Skeletal muscle tissue (tissue), 4 donors: ENCODE data around the gene C6orf163. TPM values are rescaled to one million over a fixed set of nuclear protein-coding genes. Genes with fewer than 3 reads are reported as not detected.

Experiments
- H3K27ac ChIP-seq: one replicate; pipeline ENCODE4 v1.7.0; 2013; ENCODE audit warnings: mild to moderate bottlenecking, low read depth, low read length, inconsistent platforms
- H3K27me3 ChIP-seq, 3 donors: one replicate each; pipeline ENCODE4 v1.7.0; 2013; ENCODE audit warnings: low read length in 3 of 3; ENCODE audit not compliant: control insufficient read depth in 3 of 3, insufficient read depth in 3 of 3
- H3K36me3 ChIP-seq, 3 donors: one replicate each; pipeline ENCODE4 v1.7.0; 2013; ENCODE audit warnings: low read length in 3 of 3; ENCODE audit not compliant: control insufficient read depth in 3 of 3, insufficient read depth in 3 of 3
- H3K4me1 ChIP-seq, 3 donors: one replicate each; pipeline ENCODE4 v1.7.0; 2013; ENCODE audit warnings: low read length in 3 of 3, mild to moderate bottlenecking in 3 of 3; ENCODE audit not compliant: control insufficient read depth in 3 of 3, insufficient read depth in 3 of 3
- H3K4me3 ChIP-seq, 3 donors: one replicate each; pipeline ENCODE4 v1.7.0; 2013; ENCODE audit warnings: low read length in 3 of 3
- H3K9ac ChIP-seq, 3 donors: one replicate each; pipeline ENCODE4 v1.7.0; 2013; ENCODE audit warnings: low read length in 3 of 3, mild to moderate bottlenecking in 3 of 3, moderate library complexity in 2 of 3, low read depth in 1 of 3
- H3K9me3 ChIP-seq, 3 donors: one replicate each; pipeline ENCODE4 v1.7.0; 2013; ENCODE audit warnings: low read length in 3 of 3; ENCODE audit not compliant: control insufficient read depth in 3 of 3
- total RNA-seq: library from RNA; depleted of rRNA; stranded (reverse); fragments of >200 nt; gene quantifications from one replicate; pipeline ENCODE4 v1.2.3, GENCODE V29; 2014
- donor health status: Osteomylitis.

Gene C6orf163
- total RNA-seq, 1 donor from 2014 or later = 4.2 TPM

DNA sequence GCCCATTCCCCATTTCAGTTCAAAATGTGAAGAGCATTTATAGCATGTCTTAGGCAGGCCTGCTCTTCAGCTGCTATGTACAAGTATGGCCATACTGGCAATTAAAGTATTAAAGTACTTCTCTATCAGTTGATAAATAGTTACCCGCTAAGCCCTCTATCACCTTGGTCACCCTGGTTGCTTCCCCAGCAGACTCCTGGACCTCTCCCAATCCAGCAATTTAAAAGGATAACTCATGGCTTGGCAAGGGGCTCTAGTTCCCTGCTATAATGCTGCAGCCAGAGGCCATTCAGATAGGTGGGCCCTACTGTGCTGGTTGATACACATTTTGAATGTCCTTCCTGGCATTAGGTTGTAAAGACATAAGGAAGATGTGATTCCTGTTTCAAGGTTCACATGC lies 7.0 kb downstream of the C6orf163 start:
- Histone ChIP-seq H3K4me1 (no peaks in the 10 kb centered on the region), H3K36me3 (no peaks in the 10 kb centered on the region), H3K27ac (no peak overlapping the region), H3K4me3 (no peak overlapping the region), H3K9ac (no peak overlapping the region), H3K27me3 (no peaks in the 10 kb centered on the region), H3K9me3 (no peaks in the 10 kb centered on the region)

DNA sequence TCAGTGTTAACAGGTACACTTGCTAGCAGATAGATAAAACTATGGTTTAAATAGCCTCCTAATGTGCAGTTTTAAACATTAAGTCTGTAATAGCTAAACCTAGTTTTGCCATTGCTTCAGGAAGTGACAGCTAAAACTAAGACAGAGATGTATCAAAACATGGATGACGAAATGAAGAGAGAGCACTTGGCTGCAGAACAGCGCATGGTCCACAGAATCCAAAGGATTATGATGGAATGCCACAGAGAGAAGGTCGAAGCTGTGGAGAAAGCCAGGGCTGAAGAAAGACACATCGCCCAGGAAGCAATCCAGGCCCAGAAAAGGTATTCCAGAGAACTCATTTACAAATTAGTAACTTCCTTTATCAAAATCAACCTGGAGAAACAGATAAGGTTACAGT lies 11.6 kb downstream of the C6orf163 start:
- H3K27me3 ChIP-seq = no peaks in the 10 kb centered on the region
- H3K4me1 ChIP-seq = no peaks in the 10 kb centered on the region
- no peak overlapping the region for H3K9ac ChIP-seq
- no peaks in the 10 kb centered on the region for H3K9me3 ChIP-seq
- H3K36me3 ChIP-seq = no peaks in the 10 kb centered on the region
- no peak overlapping the region for H3K4me3 ChIP-seq
- H3K27ac ChIP-seq = no peak overlapping the region

DNA sequence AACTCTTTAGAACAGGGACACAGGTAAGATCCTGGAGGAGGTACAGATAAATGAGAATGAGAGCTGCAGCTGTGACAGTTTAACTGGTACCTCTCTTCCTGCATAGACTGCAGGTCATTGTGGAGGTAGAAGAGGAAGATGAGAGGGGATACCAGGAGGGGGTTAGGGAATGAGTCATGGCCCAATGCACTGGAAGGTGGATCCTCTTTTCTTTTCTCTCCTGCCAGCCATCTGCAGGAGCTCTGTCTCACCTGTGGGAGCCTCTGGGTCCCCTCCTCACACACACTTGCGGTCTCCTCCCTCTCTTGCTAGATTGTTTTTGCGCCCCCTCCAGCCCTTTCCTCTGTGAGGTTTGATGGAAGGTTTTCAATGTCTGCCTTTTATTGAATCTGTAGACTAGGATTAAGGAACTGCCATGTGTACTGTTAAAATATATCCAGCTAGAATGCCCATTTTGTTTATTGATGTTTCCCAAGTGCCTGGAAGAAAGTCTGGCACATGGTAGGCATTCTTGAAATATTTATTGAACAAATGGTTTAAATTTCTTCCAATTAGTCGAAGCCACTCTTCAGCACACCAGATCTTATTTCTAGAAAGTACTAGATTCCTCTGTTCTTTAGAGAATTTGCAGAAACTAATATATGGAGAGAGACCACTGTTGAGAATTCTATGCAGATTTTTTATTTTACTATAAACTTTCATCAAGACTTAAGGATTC lies 13.0 kb downstream of the C6orf163 start:
- no peak overlapping the region for H3K4me3 ChIP-seq
- H3K4me1 ChIP-seq = no peaks in the 10 kb centered on the region
- no peak overlapping the region for H3K27ac ChIP-seq
- no peaks in the 10 kb centered on the region for H3K9me3 ChIP-seq
- H3K27me3 ChIP-seq = no peaks in the 10 kb centered on the region
- no peak overlapping the region for H3K9ac ChIP-seq
- H3K36me3 ChIP-seq = no peaks in the 10 kb centered on the region

DNA sequence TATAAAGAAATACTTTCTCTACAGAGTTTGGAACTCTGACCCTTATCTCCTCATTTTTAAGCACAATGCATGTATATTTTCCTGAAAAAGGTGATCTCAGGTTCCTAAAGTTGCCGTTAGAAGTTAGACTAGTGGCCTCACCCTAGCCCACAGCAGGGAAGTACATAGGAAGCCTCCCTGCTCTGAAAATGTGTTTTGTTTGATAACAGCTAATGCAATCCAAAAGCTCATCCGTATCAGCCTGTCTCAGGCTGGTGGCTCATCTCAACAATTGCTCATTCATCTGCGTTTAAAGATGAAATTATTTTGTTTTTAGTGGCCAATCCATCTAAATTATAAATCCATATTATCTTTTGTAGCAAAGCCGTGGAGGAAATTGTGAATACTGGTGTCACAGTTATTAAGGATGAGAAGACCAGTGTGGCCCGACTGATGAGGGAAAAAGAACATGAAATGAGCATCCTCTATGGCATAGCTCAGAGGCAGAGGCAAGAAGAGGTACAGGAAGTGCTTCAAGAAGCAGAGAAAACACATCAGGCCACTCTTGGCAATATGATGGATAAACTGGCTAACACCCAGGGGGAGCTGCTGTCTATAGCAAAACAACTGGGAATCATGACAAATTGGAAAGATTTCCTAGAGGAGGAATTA lies 20.1 kb downstream of the C6orf163 start:
- Histone ChIP-seq H3K4me3 (no peak overlapping the region), H3K27me3 (no peaks in the 10 kb centered on the region), H3K36me3 (no peaks in the 10 kb centered on the region), H3K9me3 (no peaks in the 10 kb centered on the region), H3K9ac (no peak overlapping the region), H3K27ac (no peak overlapping the region), H3K4me1 (no peaks in the 10 kb centered on the region)

DNA sequence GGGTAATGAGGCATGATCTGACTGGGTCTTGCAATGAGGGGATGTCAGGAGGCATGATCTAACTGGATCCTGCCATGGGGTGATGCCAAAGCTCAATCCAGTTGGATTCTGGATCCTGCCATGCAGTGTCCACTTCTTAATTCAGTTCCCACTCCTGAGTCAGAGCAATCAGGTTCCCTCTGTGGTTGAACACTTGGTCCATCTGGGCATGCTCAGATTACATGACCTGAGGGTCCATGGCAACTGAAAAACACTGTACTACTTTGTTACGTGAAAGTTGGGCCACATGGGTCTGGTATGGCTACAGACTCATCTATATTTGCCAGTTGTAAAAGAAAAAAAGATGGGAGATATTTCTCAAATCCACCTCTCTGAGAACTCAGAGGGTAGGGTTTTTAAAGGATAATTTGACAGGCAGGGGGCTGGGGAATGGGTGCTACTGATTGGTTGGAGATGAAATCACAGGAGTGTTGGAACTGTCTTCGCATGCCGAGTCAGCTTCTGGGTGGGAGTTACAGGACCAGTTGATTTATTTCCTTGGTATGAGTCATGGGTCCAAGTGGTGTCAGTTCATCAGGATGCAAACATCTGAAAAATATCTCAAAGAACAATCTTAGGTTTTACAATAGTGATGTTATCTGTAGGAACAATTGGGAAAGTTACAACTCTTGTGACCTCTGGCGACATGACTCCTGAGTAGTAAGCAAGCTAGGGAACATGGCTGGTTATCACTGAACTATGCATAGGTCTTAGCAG lies 21.6 kb downstream of the C6orf163 start:
- Histone ChIP-seq H3K4me1 (no peaks in the 10 kb centered on the region), H3K27me3 (no peaks in the 10 kb centered on the region), H3K27ac (no peak overlapping the region), H3K9me3 (no peaks in the 10 kb centered on the region), H3K4me3 (no peak overlapping the region), H3K36me3 (no peaks in the 10 kb centered on the region), H3K9ac (no peak overlapping the region)

DNA sequence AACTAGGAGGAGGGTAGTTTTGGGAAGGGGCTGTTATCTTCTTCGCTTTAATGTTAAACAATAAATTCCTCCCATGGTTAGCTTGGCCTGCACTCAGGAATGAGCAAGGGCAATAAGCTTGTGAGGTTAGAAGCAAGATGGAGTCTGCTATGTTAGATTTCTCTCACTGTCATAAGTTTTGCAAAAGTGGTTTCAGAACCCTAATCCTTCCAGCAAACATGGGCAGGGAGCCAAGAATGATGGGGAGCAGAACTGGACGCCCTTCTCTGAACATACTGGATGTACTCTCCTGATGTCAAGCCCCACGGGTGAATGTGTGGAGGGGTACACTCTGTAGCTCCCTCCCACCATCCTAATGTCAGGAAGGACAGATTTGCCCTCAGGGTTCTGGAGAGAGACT lies 22.3 kb downstream of the C6orf163 start:
- no peak overlapping the region for H3K4me3 ChIP-seq
- H3K27ac ChIP-seq = no peak overlapping the region
- H3K9me3 ChIP-seq = no peaks in the 10 kb centered on the region
- no peaks in the 10 kb centered on the region for H3K27me3 ChIP-seq
- no peaks in the 10 kb centered on the region for H3K36me3 ChIP-seq
- no peaks in the 10 kb centered on the region for H3K4me1 ChIP-seq
- H3K9ac ChIP-seq = no peak overlapping the region

DNA sequence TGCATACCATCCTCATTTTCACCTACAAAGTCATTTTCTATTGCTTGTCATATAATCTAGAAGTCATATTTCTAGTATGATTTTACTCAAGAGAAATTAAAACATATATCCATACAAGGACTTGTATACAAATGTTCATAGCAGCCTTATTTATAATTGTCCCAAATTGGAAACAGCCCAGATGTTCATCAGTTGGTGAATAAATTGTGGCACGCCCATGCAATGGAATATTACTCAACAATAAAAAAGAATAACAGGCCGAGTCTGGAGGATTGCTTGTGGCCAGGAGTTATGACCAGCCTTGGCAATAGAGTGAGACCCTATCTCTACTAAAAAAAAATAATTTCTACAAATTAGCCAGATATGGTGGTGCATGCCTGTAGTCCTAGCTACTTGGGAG lies 28.8 kb downstream of the C6orf163 start:
- Histone ChIP-seq H3K9me3 (no peaks in the 10 kb centered on the region), H3K4me1 (no peaks in the 10 kb centered on the region), H3K27me3 (no peaks in the 10 kb centered on the region), H3K36me3 (no peaks in the 10 kb centered on the region), H3K27ac (no peak overlapping the region), H3K4me3 (no peak overlapping the region), H3K9ac (no peak overlapping the region)

DNA sequence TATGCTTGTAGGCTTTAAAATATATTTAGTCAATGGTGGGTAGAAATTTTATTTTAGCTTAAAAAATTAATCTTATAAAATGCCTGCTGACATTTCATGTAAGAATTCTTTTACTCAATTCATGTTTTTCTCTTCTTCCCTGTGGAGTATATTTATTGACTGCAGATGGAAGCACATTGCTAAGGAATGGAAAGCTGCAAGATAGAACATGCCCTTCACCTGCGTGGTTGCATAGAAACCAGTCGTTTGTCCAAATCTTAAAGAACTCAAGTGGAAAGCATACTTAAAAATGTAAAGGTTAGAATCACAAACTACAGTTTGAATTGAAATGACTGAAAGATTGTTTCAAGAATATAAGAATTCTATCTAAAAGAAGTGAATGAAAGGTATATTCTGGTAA lies 30.7 kb downstream of the C6orf163 start:
- H3K36me3 ChIP-seq = no peaks in the 10 kb centered on the region
- H3K27me3 ChIP-seq = no peaks in the 10 kb centered on the region

DNA sequence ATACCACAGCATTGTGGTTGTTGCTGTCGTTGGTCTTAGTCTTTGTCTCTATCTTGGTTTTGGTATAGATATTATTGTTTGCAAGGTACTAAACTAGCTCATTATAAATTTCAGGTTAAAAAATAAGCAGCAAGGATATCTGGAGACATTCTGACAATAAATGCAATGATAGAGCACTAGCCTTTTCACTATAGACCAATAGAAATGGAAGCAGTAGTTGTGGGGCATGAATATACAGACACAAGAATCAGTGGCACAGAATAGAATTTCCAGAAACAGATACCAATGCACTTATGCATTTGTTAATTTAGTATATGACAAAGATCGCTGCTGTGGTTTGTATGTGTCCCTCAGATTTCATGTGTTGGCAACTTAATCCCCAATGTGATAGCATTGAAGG lies 32.0 kb downstream of the C6orf163 start:
- H3K27me3 ChIP-seq = no peaks in the 10 kb centered on the region
- H3K4me3 ChIP-seq = no peak overlapping the region
- H3K9me3 ChIP-seq = no peaks in the 10 kb centered on the region
- H3K9ac ChIP-seq = no peak overlapping the region
- no peaks in the 10 kb centered on the region for H3K4me1 ChIP-seq
- no peaks in the 10 kb centered on the region for H3K36me3 ChIP-seq
- H3K27ac ChIP-seq = no peak overlapping the region

More for the DNA sequence above, 30.7 kb downstream of the C6orf163 start:
- no peak overlapping the region for H3K27ac ChIP-seq
- H3K4me1 ChIP-seq = no peaks in the 10 kb centered on the region
- no peaks in the 10 kb centered on the region for H3K9me3 ChIP-seq
- no peak overlapping the region for H3K9ac ChIP-seq
- no peak overlapping the region for H3K4me3 ChIP-seq

DNA sequence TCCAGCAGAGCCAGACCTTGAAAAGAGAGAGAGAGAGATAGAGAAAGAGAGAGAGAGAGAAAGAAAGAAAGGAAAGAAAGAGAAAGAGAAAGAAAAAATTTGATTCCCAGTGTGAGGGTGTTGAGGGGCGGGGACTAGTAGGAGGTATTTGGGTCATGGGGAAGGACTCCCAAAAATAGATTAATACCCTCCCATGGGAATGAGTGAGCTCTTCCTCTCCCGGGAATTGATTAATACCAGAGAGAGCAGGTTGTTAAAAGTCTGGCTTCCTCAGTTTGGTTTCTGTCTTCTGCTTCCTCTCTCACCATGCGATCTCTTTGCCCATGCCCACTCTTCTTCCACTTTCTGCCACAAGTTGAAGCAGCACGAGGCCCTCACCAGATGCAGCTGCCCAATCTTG lies 34.3 kb downstream of the C6orf163 start:
- Histone ChIP-seq H3K27me3 (no peaks in the 10 kb centered on the region), H3K4me1 (no peaks in the 10 kb centered on the region), H3K36me3 (no peaks in the 10 kb centered on the region), H3K9ac (no peak overlapping the region), H3K9me3 (no peaks in the 10 kb centered on the region), H3K27ac (no peak overlapping the region), H3K4me3 (no peak overlapping the region)
